Esophagus squamous epithelium (tissue), 5 donors: ENCODE measurements around the gene MGA. TPM values are rescaled to one million over a fixed set of nuclear protein-coding genes. Genes with fewer than 3 reads are reported as not detected.

Experiments
- DNase-seq: peaks from one replicate; lab custom pipeline; 2025; lab: John Stamatoyannopoulos, UW
- H3K27ac ChIP-seq, 4 donors: fragments of 200-600 bp; sonication (generic); one replicate each; pipeline ENCODE4 v1.5.1; 2016 to 2019; ENCODE audit warnings: mild to moderate bottlenecking in 1 of 4
- H3K27me3 ChIP-seq, 4 donors: fragments of 200-600 bp; sonication (generic); 1 replicate in 3 of 4; 2 replicates in 1 of 4; pipeline versions ENCODE4 v1.5.1 to v1.6.0; 2017 to 2021; ENCODE audit warnings: antibody characterized with exemption in 1 of 4
- H3K36me3 ChIP-seq, 3 donors: fragments of 200-600 bp; sonication (generic); one replicate each; pipeline ENCODE4 v1.5.1; 2016 to 2019
- H3K4me1 ChIP-seq, 3 donors: fragments of 200-600 bp; sonication (generic); one replicate each; pipeline ENCODE4 v1.5.1; 2017 to 2019
- H3K4me3 ChIP-seq, 4 donors: fragments of 200-600 bp; sonication (generic); 1 replicate in 3 of 4; 2 replicates in 1 of 4; pipeline ENCODE4 v1.5.1; 2016 to 2019; ENCODE audit warnings: mild to moderate bottlenecking in 2 of 4, moderate library complexity in 1 of 4
- H3K9me3 ChIP-seq, 3 donors: fragments of 200-600 bp; sonication (generic); one replicate each; pipeline ENCODE4 v1.5.1; 2016 to 2019
- CTCF ChIP-seq, 6 experiments: fragments of 450-650 bp in 4 of 6; fragments of 200-600 bp in 2 of 6; sonication (generic) in 2 of 6; IDR thresholded peaks; one replicate each; pipeline ENCODE4 v1.5.1; 2016 to 2019; ENCODE audit warnings: antibody characterized with exemption in 6 of 6, mild to moderate bottlenecking in 4 of 6, moderate library complexity in 4 of 6
- POLR2A ChIP-seq, 4 donors: fragments of 450-650 bp; IDR thresholded peaks; one replicate each; pipeline ENCODE4 v1.6.1; 2017; ENCODE audit warnings: antibody characterized with exemption in 4 of 4, mild to moderate bottlenecking in 4 of 4, moderate library complexity in 3 of 4
- WGBS, 2 donors: methylation state at CpG; one replicate each; pipeline ENCODE4 v1.1.5; 2018; 5-methylcytosine and 5-hydroxymethylcytosine counted together
- intact Hi-C: fragments of 100-400 bp; cut with DNase I; formaldehyde crosslinking; loops from one replicate; pipeline ENCODE4 v1.15.0; 2022
- total RNA-seq, 4 donors: library from RNA; depleted of rRNA; stranded (reverse); fragments of >200 nt; gene quantifications; one replicate each; pipeline ENCODE4 v1.1.0, GENCODE V29; 2016
- donor health status: DM: yes; HTN: yes; CAD: no.

MGA gene
- total RNA-seq, 4 donors from 2014 or later = 12.9 to 37.4 (median 15.1) TPM

GRCh38 chr15:41655716-41656115 lies 4.5 kb upstream of the MGA start:
- 92 to 94% methylated on average over 4 of the region's 4 CpGs for WGBS, 2 donors
- Histone ChIP-seq H3K4me3 (no peak overlapping the region), H3K27ac (no peak overlapping the region), H3K36me3 (no peaks in the 10 kb centered on the region), H3K27me3 (no peaks in the 10 kb centered on the region), H3K4me1 (peaks cover 6 to 11% (median 10%) of the 10 kb centered on the region in 3 donors), H3K9me3 (no peaks in the 10 kb centered on the region)
- TF ChIP-seq CTCF (IDR thresholded peaks at IDR 0.05) (no peak), POLR2A (IDR thresholded peaks at IDR 0.05) (no peak)
- no peak for DNase-seq
- intact Hi-C loops = no loop called here

- no peaks in the 10 kb centered on the region for H3K27me3 ChIP-seq
Measured at GRCh38 chr15:41656188-41656587, 4.0 kb upstream of the MGA start.

DNA sequence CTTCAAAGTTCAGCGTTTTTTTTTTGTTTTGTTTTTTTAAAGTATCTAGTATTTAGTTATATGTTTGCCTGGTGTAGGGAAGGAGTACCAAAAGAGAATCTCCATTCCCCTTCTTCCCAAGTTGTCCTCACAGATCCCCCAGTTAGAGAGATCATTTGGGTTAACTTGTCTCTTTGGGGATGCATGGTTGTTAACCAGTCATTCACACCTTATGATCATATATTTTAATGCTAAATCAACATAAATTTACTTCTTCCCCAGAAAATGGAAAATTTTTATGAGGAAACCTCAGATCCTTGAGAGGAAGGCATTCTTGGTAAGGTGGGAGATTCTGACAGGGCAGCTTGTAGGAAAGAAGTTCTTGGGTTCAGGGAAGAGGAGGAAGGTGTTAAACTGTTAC lies 1.5 kb upstream of the MGA start:
- WGBS, 2 donors = 63 to 71% methylated on average over 1 of the region's 1 CpG
- peaks cover 6 to 35% (median 19%) of the 10 kb centered on the region in 3 donors for H3K4me1 ChIP-seq
- DNase-seq = no peak
- no peaks in the 10 kb centered on the region for H3K27me3 ChIP-seq
- H3K4me3 ChIP-seq = no peak overlapping the region
- TF ChIP-seq POLR2A (IDR thresholded peaks at IDR 0.05) (no peak), CTCF (IDR thresholded peaks at IDR 0.05) (no peak)
- intact Hi-C loops = no loop called here
- H3K36me3 ChIP-seq = no peaks in the 10 kb centered on the region
- no peaks in the 10 kb centered on the region for H3K9me3 ChIP-seq
- no peak overlapping the region for H3K27ac ChIP-seq

More at GRCh38 chr15:41656188-41656587, 4.0 kb upstream of the MGA start:
- TF ChIP-seq CTCF (IDR thresholded peaks at IDR 0.05) (no peak), POLR2A (IDR thresholded peaks at IDR 0.05) (no peak)
- no peak overlapping the region for H3K27ac ChIP-seq
- no peak for DNase-seq
- H3K4me3 ChIP-seq = no peak overlapping the region
- intact Hi-C loops = no loop called here
- H3K4me1 ChIP-seq = peaks cover 6 to 16% (median 14%) of the 10 kb centered on the region in 3 donors
- H3K36me3 ChIP-seq = no peaks in the 10 kb centered on the region
- WGBS, 2 donors = 69 to 95% methylated on average over 2 of the region's 2 CpGs
- H3K9me3 ChIP-seq = no peaks in the 10 kb centered on the region

- 91 to 92% methylated on average over 2 of the region's 2 CpGs for WGBS, 2 donors
- Histone ChIP-seq H3K4me3 (no peak overlapping the region), H3K9me3 (no peaks in the 10 kb centered on the region), H3K27ac (no peak overlapping the region), H3K27me3 (no peaks in the 10 kb centered on the region), H3K36me3 (no peaks in the 10 kb centered on the region), H3K4me1 (peaks cover 6 to 35% (median 19%) of the 10 kb centered on the region in 3 donors)
- no peak for DNase-seq
- intact Hi-C loops = no loop called here
- no peak for TF ChIP-seq POLR2A (IDR thresholded peaks at IDR 0.05)
- no peak for TF ChIP-seq CTCF (IDR thresholded peaks at IDR 0.05)
Measured at GRCh38 chr15:41659190-41659589, 1.0 kb upstream of the MGA start.

GRCh38 chr15:41659855-41660234 lies 360 bp upstream of the MGA start:
- H3K4me1 ChIP-seq = peaks cover 6 to 35% (median 19%) of the 10 kb centered on the region in 3 donors
- DNase-seq = no peak
- no peaks in the 10 kb centered on the region for H3K27me3 ChIP-seq
- 25 to 32% methylated on average over 6 to 15 of the region's 21 CpGs for WGBS, 2 donors
- no peaks in the 10 kb centered on the region for H3K36me3 ChIP-seq
- peak overlapping the region; percentile 48 to 73 (median 64) for H3K4me3 ChIP-seq
- intact Hi-C loops = no loop called here
- no peak for TF ChIP-seq CTCF (IDR thresholded peaks at IDR 0.05)
- TF ChIP-seq POLR2A (IDR thresholded peaks at IDR 0.05) = no peak
- peak overlapping the region; percentile 78 to 88 (median 82) for H3K27ac ChIP-seq
- H3K9me3 ChIP-seq = no peaks in the 10 kb centered on the region
